Activated T-helper 1 cell treated with anti-CD3 and anti-CD28 coated beads, Interleukin-12 subunit alpha, Interleukin-12 subunit beta, Interleukin-2, Interleukin-4 antibody, amounts not matched to agents 30 ng/mL and 10 ng/mL and 1 ng/mL, durations not matched to agents 14 hours and 24 hours and 36 hours (primary cell): ENCODE measurements around the gene MICAL2. TPM values are rescaled to one million over a fixed set of nuclear protein-coding genes. Genes with fewer than 3 reads are reported as not detected.

Source experiments
- DNase-seq: peaks from one replicate; pipeline ENCODE4 v3.0.0; 2021; ENCODE audit warnings: low spot score
- H3K27ac Mint-ChIP-seq: one replicate; pipeline ENCODE4 v1.8.0; 2021; ENCODE audit warnings: mild to moderate bottlenecking, mixed read lengths
- H3K27me3 Mint-ChIP-seq: one replicate; pipeline ENCODE4 v1.8.0; 2022; ENCODE audit warnings: mild to moderate bottlenecking, moderate library complexity, mixed read lengths; ENCODE audit not compliant: insufficient read depth
- H3K36me3 Mint-ChIP-seq: one replicate; pipeline ENCODE4 v1.8.0; 2021; ENCODE audit warnings: low read depth, mixed read lengths
- H3K4me1 Mint-ChIP-seq: one replicate; pipeline ENCODE4 v1.8.0; 2021; ENCODE audit warnings: low read depth, mixed read lengths
- H3K4me3 Mint-ChIP-seq: one replicate; pipeline ENCODE4 v1.8.0; 2021; ENCODE audit warnings: mild to moderate bottlenecking, moderate library complexity, mixed read lengths
- H3K9me3 Mint-ChIP-seq: one replicate; pipeline ENCODE4 v1.8.0; 2021; ENCODE audit warnings: mixed read lengths
- intact Hi-C: fragments of 100-400 bp; cut with micrococcal nuclease; formaldehyde crosslinking; loops from one replicate; pipeline ENCODE4 v1.15.1; 2024
- total RNA-seq: library from RNA; stranded (reverse); gene quantifications from 2 replicates; pipeline ENCODE4 v1.2.3, GENCODE V29; 2022

Gene MICAL2
- total RNA-seq, 1 donor from 2014 or later: 595 TPM

- Mint-ChIP-seq H3K9me3 (peaks cover 8% of the 10 kb centered on the region), H3K4me3 (no peak overlapping the region)
Measured at GRCh38 chr11:12312132-12312531, 201.7 kb downstream of the MICAL2 start.

More at GRCh38 chr11:12312132-12312531, 201.7 kb downstream of the MICAL2 start:
- DNase-seq: no peak
- Mint-ChIP-seq H3K27ac (no peak overlapping the region), H3K27me3 (peaks cover 3% of the 10 kb centered on the region), H3K36me3 (no peaks in the 10 kb centered on the region), H3K4me1 (no peaks in the 10 kb centered on the region)
- intact Hi-C loops: no loop called here

Other genes with a start within 250 kb of the MICAL2 start
- gene DKK3, start 102.0 kb upstream of the MICAL2 start, total RNA-seq: not detected in 2 replicates